Activated naive CD4-positive, alpha-beta T cell treated with anti-CD3 and anti-CD28 coated beads, Interleukin-2, amount 10 ng/mL, durations not matched to agents 7 days and 5 days (primary cell): Measurements from ENCODE around the gene ZNF546.
"Not testable (repeated sequence)": the region's sequence is repeated elsewhere in the genome, so short reads cannot be mapped to it uniquely, and the experiment has no call there.

ENCODE experiments used
- CTCF ChIA-PET: fragments of 350-600 bp; sonication (Branson Sonifier 250); formaldehyde crosslinking; loops from one replicate; lab custom pipeline; 2021; ENCODE audit warnings: antibody characterized with exemption; lab: Charles Lee
- DNase-seq: peaks from one replicate; pipeline ENCODE4 v3.0.0-alpha.2; 2020
- H3K27ac Mint-ChIP-seq: one replicate; pipeline ENCODE4 v1.8.0; 2021; ENCODE audit warnings: mild to moderate bottlenecking, moderate library complexity, mixed read lengths
- H3K27me3 Mint-ChIP-seq: one replicate; pipeline ENCODE4 v1.8.0; 2021; ENCODE audit warnings: mild to moderate bottlenecking, mixed read lengths
- H3K36me3 Mint-ChIP-seq: one replicate; pipeline ENCODE4 v1.8.0; 2021; ENCODE audit warnings: mixed read lengths
- H3K4me1 Mint-ChIP-seq: one replicate; pipeline ENCODE4 v1.8.0; 2021; ENCODE audit warnings: mixed read lengths
- H3K4me3 Mint-ChIP-seq: one replicate; pipeline ENCODE4 v1.8.0; 2021; ENCODE audit warnings: mild to moderate bottlenecking, moderate library complexity, mixed read lengths
- H3K9me3 Mint-ChIP-seq: one replicate; pipeline ENCODE4 v1.8.0; 2021; ENCODE audit warnings: mixed read lengths

The ZNF546 gene

DNA sequence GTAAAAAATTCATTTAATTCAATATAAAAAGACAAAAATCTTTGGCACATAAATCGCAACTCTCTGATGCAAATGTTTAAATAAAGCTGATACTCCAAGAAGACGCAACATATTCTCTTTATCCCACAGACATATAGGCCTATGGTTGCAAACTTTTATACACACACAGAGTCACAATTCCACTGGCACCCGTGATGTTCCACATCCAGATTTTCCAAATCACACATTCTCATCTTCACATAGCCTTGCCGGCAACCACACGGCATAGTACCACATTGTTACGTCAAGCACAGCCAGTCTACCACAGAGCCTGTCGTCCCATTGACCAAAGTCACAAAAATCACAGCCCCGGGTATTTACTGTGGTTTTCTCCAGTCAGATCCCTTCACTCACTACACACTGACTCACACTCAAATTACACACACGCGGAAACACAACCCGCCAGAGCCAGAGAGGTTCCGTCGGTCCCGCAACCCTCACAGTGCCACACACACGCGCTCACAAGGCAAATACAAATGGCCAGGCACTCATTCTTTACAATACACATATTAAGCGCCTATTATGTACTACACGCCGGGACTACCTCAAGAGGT lies 546 bp upstream of the ZNF546 start:
- Mint-ChIP-seq H3K4me3 (peak overlapping the region; percentile 87), H3K27ac (peak overlapping the region; percentile 91), H3K27me3 (no peaks in the 10 kb centered on the region), H3K9me3 (peaks cover 21% of the 10 kb centered on the region), H3K36me3 (peaks cover 42% of the 10 kb centered on the region), H3K4me1 (peaks cover 33% of the 10 kb centered on the region)
- CTCF ChIA-PET, result interaction anchor here (1.9 kb wide), 1 partner anchor 26 kb away, joined by 10 read pairs; the partner anchor contains the start of gene PSMC4
- DNase-seq, result peak; percentile 56

DNA sequence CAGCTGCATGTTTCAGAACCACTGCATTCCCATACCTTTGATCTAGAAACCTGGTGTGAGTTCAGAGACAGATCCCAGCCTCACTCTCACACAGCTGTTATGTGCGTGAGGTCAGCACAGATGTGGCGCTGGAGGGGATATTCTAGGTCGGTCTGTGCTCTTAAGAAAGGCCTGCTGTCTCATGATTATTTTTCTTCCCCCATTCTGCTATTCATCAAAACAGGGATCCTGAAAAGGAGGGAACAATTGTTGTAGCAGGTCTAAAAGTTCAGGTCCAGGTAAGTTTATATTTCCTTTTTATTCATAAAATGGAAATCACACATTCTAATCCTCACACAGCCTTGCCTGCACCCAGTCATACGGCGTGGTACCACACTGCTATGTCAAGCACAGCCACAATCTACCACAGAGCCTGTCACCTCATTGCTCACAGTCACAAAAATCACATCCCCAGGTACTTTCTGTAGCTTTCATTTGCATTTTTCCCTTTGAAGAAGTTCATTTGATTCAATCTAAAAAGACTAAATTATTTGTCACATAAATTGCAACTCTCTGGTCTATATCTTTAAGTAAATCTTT lies 867 bp downstream of the ZNF546 start:
- H3K27ac Mint-ChIP-seq, result peak overlapping the region; percentile 91
- DNase-seq, result no peak
- peak overlapping the region; percentile 87 for H3K4me3 Mint-ChIP-seq
- CTCF ChIA-PET, result interaction anchor here (1.9 kb wide), 1 partner anchor 27 kb away, joined by 10 read pairs; the partner anchor contains the start of gene PSMC4
- peaks cover 34% of the 10 kb centered on the region for H3K36me3 Mint-ChIP-seq
- H3K27me3 Mint-ChIP-seq, result no peaks in the 10 kb centered on the region
- H3K4me1 Mint-ChIP-seq, result peaks cover 33% of the 10 kb centered on the region
- H3K9me3 Mint-ChIP-seq, result peaks cover 18% of the 10 kb centered on the region

DNA sequence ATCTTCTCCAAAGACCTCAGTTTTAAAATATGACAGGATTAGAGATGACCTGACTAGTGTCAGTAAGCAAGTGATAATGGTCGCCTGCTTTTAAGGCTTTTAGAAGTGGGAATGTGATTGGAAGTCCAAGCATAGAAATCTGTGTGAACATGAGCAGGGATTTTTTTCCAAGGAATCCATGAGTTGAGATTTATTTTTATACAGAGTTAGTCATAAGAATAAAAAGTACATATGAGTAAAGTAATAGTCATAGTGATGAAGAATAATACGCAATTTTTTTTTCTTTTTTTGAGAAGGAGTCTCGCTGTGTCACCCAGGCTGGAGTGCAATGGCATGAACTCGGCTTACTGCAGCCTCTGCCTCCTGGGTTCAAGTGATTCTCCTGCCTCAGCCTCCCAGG lies 1.6 kb downstream of the ZNF546 start:
- H3K4me3 Mint-ChIP-seq, result peak overlapping the region; percentile 87
- peaks cover 33% of the 10 kb centered on the region for H3K4me1 Mint-ChIP-seq

DNA sequence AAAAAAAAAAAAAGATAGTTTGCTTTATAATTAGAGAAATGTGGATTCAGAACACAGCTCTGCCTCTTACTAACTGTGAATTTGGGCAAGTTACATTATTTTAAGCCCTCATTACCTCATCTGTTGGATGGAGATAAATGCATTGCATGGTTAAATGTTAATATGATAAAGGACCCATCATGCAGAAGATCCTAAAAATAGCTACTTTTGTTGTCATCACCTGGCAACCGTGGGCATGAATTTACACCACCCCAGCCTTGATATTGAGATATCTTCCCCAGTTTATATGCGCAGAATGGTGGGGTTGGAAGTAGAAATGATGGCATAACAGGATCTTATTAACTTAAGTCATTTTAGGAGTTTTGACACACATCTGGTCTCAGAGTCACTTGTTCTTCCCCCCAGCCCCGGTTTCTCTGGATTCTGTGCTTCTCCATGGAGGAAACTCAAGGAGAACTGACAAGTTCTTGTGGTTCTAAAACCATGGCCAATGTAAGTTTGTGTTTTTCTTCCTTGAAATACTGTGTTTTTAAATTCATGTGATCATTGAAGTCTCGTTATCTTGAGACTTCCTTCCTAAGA lies 8.9 kb downstream of the ZNF546 start:
- peaks cover 48% of the 10 kb centered on the region for H3K36me3 Mint-ChIP-seq
- no peak for DNase-seq
- CTCF ChIA-PET, result interaction anchor here (0.6 kb wide), 1 partner anchor 160 kb away, joined by 3 read pairs; no protein-coding TSS in a partner anchor
- no peak overlapping the region for H3K4me3 Mint-ChIP-seq
- H3K27me3 Mint-ChIP-seq, result no peaks in the 10 kb centered on the region
- H3K4me1 Mint-ChIP-seq, result no peaks in the 10 kb centered on the region
- H3K27ac Mint-ChIP-seq, result no peak overlapping the region
- peaks cover 7% of the 10 kb centered on the region for H3K9me3 Mint-ChIP-seq

More for the DNA sequence above, 1.6 kb downstream of the ZNF546 start:
- Mint-ChIP-seq H3K27me3 (no peaks in the 10 kb centered on the region), H3K9me3 (peaks cover 11% of the 10 kb centered on the region), H3K36me3 (peaks cover 27% of the 10 kb centered on the region), H3K27ac (no peak overlapping the region)
- CTCF ChIA-PET, result no interaction called here
- DNase-seq, result no peak

DNA sequence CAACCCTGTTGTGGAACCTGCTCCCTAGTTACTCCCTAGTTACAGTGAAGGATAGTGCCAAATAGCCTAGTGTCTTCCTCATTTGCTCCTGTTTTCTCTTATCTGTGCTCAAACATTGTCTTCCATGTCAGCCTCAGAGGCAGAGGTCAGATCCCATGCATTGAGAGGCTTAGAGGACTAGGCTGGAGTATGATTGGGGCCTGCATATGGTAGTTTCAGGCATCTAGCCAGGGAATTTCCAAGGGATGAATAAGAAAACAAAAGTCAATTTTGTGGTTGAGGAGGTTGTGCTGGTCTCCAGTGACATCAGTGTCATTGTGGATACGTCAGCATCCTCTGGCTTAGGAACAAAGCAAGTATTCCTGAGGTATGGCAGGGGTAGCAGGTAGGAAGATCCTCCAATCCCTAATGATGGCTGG lies 9.4 kb downstream of the ZNF546 start:
- Mint-ChIP-seq H3K4me3 (no peak overlapping the region), H3K27ac (no peak overlapping the region), H3K4me1 (no peaks in the 10 kb centered on the region), H3K9me3 (peaks cover 7% of the 10 kb centered on the region), H3K36me3 (peaks cover 50% of the 10 kb centered on the region), H3K27me3 (no peaks in the 10 kb centered on the region)
- DNase-seq, result no peak
- CTCF ChIA-PET, result no interaction called here

DNA sequence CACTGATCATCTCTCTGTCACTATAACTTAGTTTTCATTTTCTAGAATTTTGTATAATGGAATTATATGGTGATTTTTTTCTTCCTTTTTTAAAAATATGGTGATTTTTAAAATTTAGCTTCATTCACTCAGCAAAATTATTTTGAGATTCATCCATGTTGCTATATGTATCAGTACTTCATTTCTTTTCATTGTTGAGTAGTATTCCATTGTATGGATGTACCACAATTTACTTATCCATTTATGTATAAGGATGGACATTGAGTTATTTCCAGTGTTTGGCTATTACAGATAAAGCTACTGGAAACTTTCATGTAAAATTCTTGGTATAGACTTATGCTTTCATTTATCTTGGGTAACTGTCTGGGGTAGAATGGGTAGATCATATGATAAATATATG lies 12.8 kb downstream of the ZNF546 start:
- H3K27me3 Mint-ChIP-seq, result no peaks in the 10 kb centered on the region
- no peak overlapping the region for H3K4me3 Mint-ChIP-seq
- no peak overlapping the region for H3K27ac Mint-ChIP-seq
- no peak for DNase-seq
- peaks cover 78% of the 10 kb centered on the region for H3K36me3 Mint-ChIP-seq
- H3K9me3 Mint-ChIP-seq, result peaks cover 31% of the 10 kb centered on the region
- no peaks in the 10 kb centered on the region for H3K4me1 Mint-ChIP-seq
- CTCF ChIA-PET, result no interaction called here

DNA sequence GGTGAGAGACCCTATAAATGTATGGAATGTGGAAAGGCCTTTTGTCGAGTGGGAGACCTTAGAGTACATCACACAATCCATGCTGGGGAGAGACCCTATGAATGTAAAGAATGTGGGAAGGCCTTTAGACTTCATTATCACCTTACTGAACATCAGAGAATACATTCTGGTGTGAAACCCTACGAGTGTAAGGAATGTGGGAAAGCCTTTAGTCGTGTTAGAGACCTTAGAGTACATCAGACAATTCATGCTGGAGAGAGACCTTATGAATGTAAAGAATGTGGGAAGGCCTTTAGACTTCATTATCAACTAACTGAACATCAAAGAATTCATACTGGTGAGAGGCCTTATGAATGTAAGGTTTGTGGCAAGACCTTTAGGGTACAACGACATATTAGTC lies 17.1 kb downstream of the ZNF546 start:
- peaks cover 57% of the 10 kb centered on the region for H3K36me3 Mint-ChIP-seq
- no peaks in the 10 kb centered on the region for H3K27me3 Mint-ChIP-seq
- CTCF ChIA-PET, result no interaction called here
- no peak overlapping the region for H3K27ac Mint-ChIP-seq
- DNase-seq, result no peak
- peaks cover 54% of the 10 kb centered on the region for H3K9me3 Mint-ChIP-seq
- no peaks in the 10 kb centered on the region for H3K4me1 Mint-ChIP-seq
- no peak overlapping the region for H3K4me3 Mint-ChIP-seq

DNA sequence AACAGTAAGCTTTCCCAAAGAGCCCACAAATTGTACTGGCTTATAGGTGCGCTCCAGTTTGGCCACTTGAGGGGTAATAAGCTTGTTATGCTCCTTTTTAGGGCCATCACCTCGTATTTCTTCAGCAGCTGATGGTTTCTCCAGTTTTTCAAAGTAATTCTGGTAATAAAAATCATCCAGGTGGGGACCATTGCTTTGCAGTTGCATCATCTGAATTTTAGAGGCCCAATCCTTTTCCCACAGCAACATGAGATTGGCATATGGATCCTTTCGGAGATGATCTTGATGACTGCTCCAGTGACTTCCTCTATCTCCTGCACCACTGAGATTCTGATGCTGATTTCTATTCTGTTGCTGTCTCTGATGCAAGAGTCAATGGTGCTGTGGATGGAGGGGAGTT lies 27.1 kb downstream of the ZNF546 start:
- CTCF ChIA-PET, result no interaction called here
- H3K27ac Mint-ChIP-seq, result no peak overlapping the region
- H3K27me3 Mint-ChIP-seq, result no peaks in the 10 kb centered on the region
- peaks cover 20% of the 10 kb centered on the region for H3K36me3 Mint-ChIP-seq
- H3K9me3 Mint-ChIP-seq, result peaks cover 69% of the 10 kb centered on the region
- no peak overlapping the region for H3K4me3 Mint-ChIP-seq
- no peaks in the 10 kb centered on the region for H3K4me1 Mint-ChIP-seq
- DNase-seq, result no peak

DNA sequence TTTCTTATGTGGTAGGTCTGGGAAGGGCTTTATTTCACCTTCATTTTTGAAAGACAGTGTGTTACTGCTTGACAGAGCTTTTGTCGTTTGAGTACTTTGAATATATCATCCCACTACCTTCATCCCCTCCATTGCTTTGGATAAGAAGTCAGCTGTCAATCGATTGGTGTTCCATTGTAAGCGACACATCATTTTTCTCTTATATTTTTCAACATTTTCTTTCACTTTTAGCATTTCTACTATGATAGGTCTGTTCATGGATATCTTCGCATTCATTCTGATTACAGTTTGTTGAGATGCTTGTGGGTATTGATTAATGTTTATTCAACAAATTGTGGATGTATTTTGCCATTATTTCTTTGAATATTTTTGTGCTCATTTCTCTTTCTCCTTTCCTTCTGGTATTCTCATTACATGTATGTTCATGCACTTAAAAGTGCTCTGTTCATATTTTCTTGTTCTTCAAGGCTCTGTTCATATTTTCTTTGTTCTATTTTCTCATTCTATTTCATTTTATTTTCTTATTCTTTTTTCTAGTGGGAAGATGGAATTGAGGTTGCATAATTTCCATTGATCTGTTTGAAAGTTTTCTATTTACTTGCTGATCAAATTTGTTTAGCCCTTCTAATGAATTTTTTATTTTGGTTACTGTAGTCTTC lies 29.2 kb downstream of the ZNF546 start:
- Mint-ChIP-seq H3K36me3 (peaks cover 26% of the 10 kb centered on the region), H3K27ac (no peak overlapping the region), H3K27me3 (no peaks in the 10 kb centered on the region), H3K4me3 (no peak overlapping the region), H3K4me1 (no peaks in the 10 kb centered on the region), H3K9me3 (peaks cover 73% of the 10 kb centered on the region)
- CTCF ChIA-PET, result interaction anchor here (1.2 kb wide), 1 partner anchor 9 kb away, joined by 3 read pairs; no protein-coding TSS in a partner anchor
- DNase-seq, result no peak

DNA sequence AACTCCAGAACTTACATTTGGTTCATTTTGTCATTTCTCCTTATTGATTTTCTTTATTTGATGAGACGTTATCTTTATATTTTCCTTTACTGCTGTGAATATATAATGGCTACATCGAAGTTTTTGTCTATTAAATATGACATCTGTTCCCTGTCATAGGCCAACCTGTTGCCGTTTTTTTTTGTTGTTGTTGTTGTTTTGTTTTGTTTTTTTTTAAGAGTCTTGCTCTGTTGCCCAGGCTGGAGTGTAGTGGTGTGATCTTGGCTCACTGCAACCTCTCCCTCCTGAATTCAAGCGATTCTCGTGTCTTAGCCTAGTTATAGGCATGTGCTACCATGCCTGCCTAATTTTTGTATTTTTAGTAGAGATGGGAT lies 29.7 kb downstream of the ZNF546 start:
- Mint-ChIP-seq H3K4me3 (no peak overlapping the region), H3K27ac (no peak overlapping the region), H3K9me3 (peaks cover 72% of the 10 kb centered on the region), H3K4me1 (no peaks in the 10 kb centered on the region), H3K27me3 (no peaks in the 10 kb centered on the region), H3K36me3 (peaks cover 27% of the 10 kb centered on the region)
- CTCF ChIA-PET, result interaction anchor here (1.2 kb wide), 1 partner anchor 10 kb away, joined by 3 read pairs; no protein-coding TSS in a partner anchor
- no peak for DNase-seq

DNA sequence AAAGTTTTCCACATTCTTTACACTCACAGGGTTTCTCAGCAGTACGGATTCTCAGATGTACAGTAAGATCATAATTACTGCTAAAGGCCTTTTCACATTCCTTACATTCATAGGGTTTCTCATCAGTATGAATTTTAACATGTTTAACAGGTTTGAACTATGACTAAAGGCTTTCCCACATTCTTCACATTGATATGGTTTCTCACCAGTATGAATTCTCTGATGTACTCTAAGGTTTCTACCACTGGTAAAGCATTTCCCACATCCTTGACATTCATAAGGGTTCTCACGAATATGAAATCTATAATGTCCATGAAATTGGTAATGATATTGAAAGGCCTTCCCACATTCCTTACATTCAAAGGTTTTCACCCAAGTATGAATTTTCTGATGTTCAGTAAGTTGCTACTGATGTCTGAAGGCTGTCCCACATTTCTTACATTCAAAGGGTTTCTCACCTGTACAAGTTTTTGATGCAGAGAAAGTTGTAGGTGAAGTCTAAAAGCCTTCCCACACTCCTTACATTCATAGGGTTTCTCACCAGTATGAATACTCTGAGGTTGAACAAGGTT lies 37.2 kb downstream of the ZNF546 start:
- H3K36me3 Mint-ChIP-seq, result peaks cover 39% of the 10 kb centered on the region
- no peak overlapping the region for H3K27ac Mint-ChIP-seq
- H3K27me3 Mint-ChIP-seq, result no peaks in the 10 kb centered on the region
- no peak overlapping the region for H3K4me3 Mint-ChIP-seq
- DNase-seq, result no peak
- CTCF ChIA-PET, result no interaction called here
- H3K4me1 Mint-ChIP-seq, result no peaks in the 10 kb centered on the region
- peaks cover 64% of the 10 kb centered on the region for H3K9me3 Mint-ChIP-seq

DNA sequence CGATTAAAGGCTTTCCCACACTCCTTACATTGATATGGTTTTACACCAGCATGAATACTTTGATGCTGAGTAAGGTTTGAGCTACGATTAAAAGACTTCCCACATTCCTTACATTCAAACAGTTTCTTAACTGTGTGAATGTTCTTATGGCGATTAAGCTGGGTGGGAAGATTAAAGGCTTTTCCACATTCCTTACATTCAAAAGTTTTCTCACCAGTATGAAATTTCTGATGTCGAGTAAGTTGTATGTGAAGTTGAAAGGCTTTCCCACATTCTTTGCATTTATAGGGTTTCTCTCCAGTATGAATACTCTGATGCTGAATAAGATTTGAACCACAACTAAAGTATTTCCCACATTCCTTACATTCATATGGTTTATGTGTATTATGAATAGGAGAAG lies 39.1 kb downstream of the ZNF546 start:
- H3K27ac Mint-ChIP-seq, result no peak overlapping the region
- H3K4me3 Mint-ChIP-seq, result no peak overlapping the region
- no peak for DNase-seq
- no peaks in the 10 kb centered on the region for H3K27me3 Mint-ChIP-seq
- peaks cover 58% of the 10 kb centered on the region for H3K9me3 Mint-ChIP-seq
- peaks cover 36% of the 10 kb centered on the region for H3K36me3 Mint-ChIP-seq
- CTCF ChIA-PET, result no interaction called here
- H3K4me1 Mint-ChIP-seq, result no peaks in the 10 kb centered on the region

DNA sequence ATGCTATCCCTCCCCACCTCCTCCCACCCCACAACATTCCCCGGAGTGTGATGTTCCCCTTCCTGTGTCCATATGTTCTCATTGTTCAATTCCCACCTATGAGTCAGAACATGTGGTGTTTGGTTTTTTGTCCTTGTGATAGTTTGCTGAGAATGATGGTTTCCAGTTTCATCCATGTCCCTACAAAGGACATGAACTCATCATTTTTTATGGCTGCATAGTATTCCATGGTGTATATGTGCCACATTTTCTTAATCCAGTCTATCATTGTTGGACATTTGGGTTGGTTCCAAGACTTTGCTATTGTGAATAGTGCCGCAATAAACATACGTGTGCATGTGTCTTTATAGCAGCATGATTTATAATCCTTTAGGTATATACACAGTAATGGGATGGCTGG lies 41.2 kb downstream of the ZNF546 start:
- H3K27ac Mint-ChIP-seq, CTCF ChIA-PET, H3K27me3 Mint-ChIP-seq, DNase-seq, H3K4me3 Mint-ChIP-seq, H3K4me1 Mint-ChIP-seq: not testable (repeated sequence)
- Mint-ChIP-seq H3K36me3 (peaks cover 41% of the 10 kb centered on the region), H3K9me3 (peaks cover 62% of the 10 kb centered on the region)

DNA sequence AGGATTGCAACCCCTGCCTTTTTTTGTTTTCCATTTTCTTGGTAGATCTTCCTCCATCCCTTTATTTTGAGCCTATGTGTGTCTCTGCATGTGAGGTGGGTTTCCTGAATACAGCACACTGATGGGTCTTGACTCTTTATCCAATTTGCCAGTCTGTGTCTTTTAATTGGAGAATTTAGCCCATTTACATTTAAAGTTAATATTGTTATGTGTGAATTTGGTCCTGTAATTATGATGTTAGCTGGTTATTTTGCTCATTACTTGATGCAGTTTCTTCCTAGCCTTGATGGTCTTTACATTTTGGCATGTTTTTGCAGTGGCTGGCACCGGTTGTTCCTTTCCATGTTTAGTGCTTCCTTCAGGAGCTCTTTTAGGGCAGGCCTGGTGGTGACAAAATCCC lies 44.9 kb downstream of the ZNF546 start:
- Mint-ChIP-seq H3K9me3 (peaks cover 56% of the 10 kb centered on the region), H3K36me3 (peaks cover 53% of the 10 kb centered on the region)
- H3K4me3 Mint-ChIP-seq, H3K27me3 Mint-ChIP-seq, H3K4me1 Mint-ChIP-seq, H3K27ac Mint-ChIP-seq, DNase-seq, CTCF ChIA-PET: not testable (repeated sequence)
